Activated CD8-positive, alpha-beta memory T cell treated with anti-CD3 and anti-CD28 coated beads, Interleukin-2, amount 50 U/mL, for 1 hour (primary cell): ENCODE measurements around the gene PRSS12.

Experiments used
- DNase-seq: peaks from one replicate; pipeline ENCODE4 v3.0.0-alpha.2; 2020; ENCODE audit errors: extremely low read depth

PRSS12 gene

GRCh38 chr4:118356111-118356510 is 3.3 kb upstream of the PRSS12 start:
- DNase-seq: no peak

- DNase-seq: no peak
Measured at GRCh38 chr4:118354913-118355312, 2.1 kb upstream of the PRSS12 start.

GRCh38 chr4:118353534-118354030 is 779 bp upstream of the PRSS12 start:
- no peak for DNase-seq

- no peak for DNase-seq
Measured at GRCh38 chr4:118351851-118352827, 664 bp downstream of the PRSS12 start.

GRCh38 chr4:118350961-118351360 is 1.8 kb downstream of the PRSS12 start:
- no peak for DNase-seq

GRCh38 chr4:118348886-118349285 is 3.9 kb downstream of the PRSS12 start:
- no peak for DNase-seq

- no peak for DNase-seq
Measured at GRCh38 chr4:118346495-118346894, 6.3 kb downstream of the PRSS12 start.

GRCh38 chr4:118345813-118346212 is 7.0 kb downstream of the PRSS12 start:
- no peak for DNase-seq

GRCh38 chr4:118344801-118345200 is 8.0 kb downstream of the PRSS12 start:
- no peak for DNase-seq

- no peak for DNase-seq
Measured at GRCh38 chr4:118343501-118343900, 9.3 kb downstream of the PRSS12 start.

- no peak for DNase-seq
Measured at GRCh38 chr4:118340109-118340508, 12.7 kb downstream of the PRSS12 start.

GRCh38 chr4:118338981-118339765 is 13.6 kb downstream of the PRSS12 start:
- no peak for DNase-seq

- no peak for DNase-seq
Measured at GRCh38 chr4:118338518-118338917, 14.3 kb downstream of the PRSS12 start.

GRCh38 chr4:118337954-118338353 is 14.8 kb downstream of the PRSS12 start:
- no peak for DNase-seq

GRCh38 chr4:118335774-118336173 is 17.0 kb downstream of the PRSS12 start:
- DNase-seq: no peak

- DNase-seq: no peak
Measured at GRCh38 chr4:118335324-118335723, 17.5 kb downstream of the PRSS12 start.

GRCh38 chr4:118331352-118331751 is 21.5 kb downstream of the PRSS12 start:
- no peak for DNase-seq

GRCh38 chr4:118329849-118330248 is 23.0 kb downstream of the PRSS12 start:
- DNase-seq: no peak

- no peak for DNase-seq
Measured at GRCh38 chr4:118327554-118328241, 25.1 kb downstream of the PRSS12 start.

- DNase-seq: no peak
Measured at GRCh38 chr4:118326585-118326984, 26.2 kb downstream of the PRSS12 start.

GRCh38 chr4:118325431-118325830 is 27.4 kb downstream of the PRSS12 start:
- DNase-seq: no peak
